ENCODE results near the gene SLIT3. TPM values are rescaled to one million over a fixed set of nuclear protein-coding genes. Genes with fewer than 3 reads are reported as not detected.

Gene SLIT3
- total and polyA plus RNA-seq, 2 donors (not counting 3 experiments of a cell fraction or from before 2014, with no cell fraction given) = 0.90 to 1.0 TPM

GRCh38 chr5:169173372-169173771 lies 127.6 kb downstream of the SLIT3 start:
- FAIRE-seq (no peak), DNase-seq (ENCODE audit: low read depth, low spot score) (no peak)
- Histone ChIP-seq H3K9me3 (replicated peaks; ENCODE audit: control insufficient read depth, insufficient read depth, low read length) (no peaks in the 10 kb centered on the region), H4K20me1 (replicated peaks; ENCODE audit: control insufficient read depth, extremely low read depth, insufficient read depth, low read length) (no peaks in the 10 kb centered on the region), H3K4me1 (ENCODE audit: control insufficient read depth, extremely low read depth, insufficient read depth, low read length) (no peaks in the 10 kb centered on the region), H3K9me1 (replicated peaks; ENCODE audit: control insufficient read depth, extremely low read depth, insufficient read depth, low read length) (no peaks in the 10 kb centered on the region), H3K79me2 (ENCODE audit: control insufficient read depth, insufficient read depth, low read length) (no peaks in the 10 kb centered on the region), H3K9ac (replicated peaks; ENCODE audit: extremely low read depth, insufficient read depth, low read length) (no peak overlapping the region), H3K4me2 (ENCODE audit: insufficient read depth, low read length) (no peak overlapping the region), H3K4me3 (replicated peaks in 1 of 3; ENCODE audit: insufficient read depth in 1 of 3, low read depth in 1 of 3, low read length in 3 of 3) (no peak overlapping the region), H3K27me3 (ENCODE audit: control insufficient read depth in 2 of 2, insufficient read depth in 2 of 2, low read length in 2 of 2) (no peaks in the 10 kb centered on the region), H3K27ac (ENCODE audit: insufficient read depth, low read depth, low read length) (no peak overlapping the region), H2AFZ (ENCODE audit: low read depth, low read length) (no peak overlapping the region), H3K36me3 (ENCODE audit: control insufficient read depth in 2 of 2, extremely low read depth in 1 of 2, insufficient read depth in 2 of 2, low read length in 2 of 2) (no peaks in the 10 kb centered on the region)
- POLR2A ChIA-PET = no interaction called here
- dilution Hi-C loops (cut with MboI; ENCODE audit: extremely low pct_ligation_motif_present, low sequenced_read_pairs) = no loop called here
- BruUV-seq (replicated peaks) = no TSS peak
- intact Hi-C loops (cut with micrococcal nuclease) = no loop called here
- TF ChIP-seq MYC (IDR thresholded peaks at IDR 0.05; ENCODE audit: low read depth, low read length) = no peak
- TF ChIP-seq GATA2 (IDR thresholded peaks at IDR 0.05; ENCODE audit: insufficient read depth, insufficient read length, low read depth, low read length) = no peak
- TF ChIP-seq MAX (IDR thresholded peaks at IDR 0.05; ENCODE audit: insufficient read depth, insufficient read length) = no peak
- CTCF ChIA-PET = no interaction called here

GRCh38 chr5:169171515-169171914 lies 129.4 kb downstream of the SLIT3 start:
- H4K20me1 ChIP-seq (replicated peaks; ENCODE audit: control insufficient read depth, extremely low read depth, insufficient read depth, low read length) = no peaks in the 10 kb centered on the region
- no peaks in the 10 kb centered on the region for H3K27me3 ChIP-seq (ENCODE audit: control insufficient read depth in 2 of 2, insufficient read depth in 2 of 2, low read length in 2 of 2)
- FAIRE-seq (no peak), DNase-seq (ENCODE audit: low read depth, low spot score) (no peak)
- dilution Hi-C loops (cut with MboI; ENCODE audit: extremely low pct_ligation_motif_present, low sequenced_read_pairs) = no loop called here
- TF ChIP-seq POLR2AphosphoS5 (IDR thresholded peaks at IDR 0.05; ENCODE audit: insufficient read depth, low read depth, low read length) (no peak), JUN (IDR thresholded peaks at IDR 0.05; ENCODE audit: borderline replicate concordance, insufficient read depth, insufficient read length, low read depth) (no peak), MYC (IDR thresholded peaks at IDR 0.05; ENCODE audit: low read depth, low read length) (no peak), MAX (IDR thresholded peaks at IDR 0.05; ENCODE audit: insufficient read depth, insufficient read length) (no peak), CTCF (IDR thresholded peaks at IDR 0.05; ENCODE audit: extremely low read depth in 1 of 2, insufficient read depth in 1 of 2, low read depth in 1 of 2, low read length in 2 of 2) (no peak), POLR2A (IDR thresholded peaks at IDR 0.05; ENCODE audit: low read depth, low read length) (no peak), EZH2 (IDR thresholded peaks at IDR 0.05; ENCODE audit: borderline replicate concordance, low read depth, low read length, severe bottlenecking) (no peak), GATA2 (IDR thresholded peaks at IDR 0.05; ENCODE audit: insufficient read depth, insufficient read length, low read depth, low read length) (no peak), FOS (IDR thresholded peaks at IDR 0.05; ENCODE audit: borderline replicate concordance, insufficient read depth, low read length) (no peak)
- H2AFZ ChIP-seq (ENCODE audit: low read depth, low read length) = no peak overlapping the region
- H3K27ac ChIP-seq (ENCODE audit: insufficient read depth, low read depth, low read length) = no peak overlapping the region
- POLR2A ChIA-PET = no interaction called here
- no peaks in the 10 kb centered on the region for H3K9me1 ChIP-seq (replicated peaks; ENCODE audit: control insufficient read depth, extremely low read depth, insufficient read depth, low read length)
- no peaks in the 10 kb centered on the region for H3K79me2 ChIP-seq (ENCODE audit: control insufficient read depth, insufficient read depth, low read length)
- no peak overlapping the region for H3K4me2 ChIP-seq (ENCODE audit: insufficient read depth, low read length)
- no peak overlapping the region for H3K4me3 ChIP-seq (replicated peaks in 1 of 3; ENCODE audit: insufficient read depth in 1 of 3, low read depth in 1 of 3, low read length in 3 of 3)
- intact Hi-C loops (cut with micrococcal nuclease) = no loop called here
- CTCF ChIA-PET = no interaction called here
- H3K36me3 ChIP-seq (ENCODE audit: control insufficient read depth in 2 of 2, extremely low read depth in 1 of 2, insufficient read depth in 2 of 2, low read length in 2 of 2) = no peaks in the 10 kb centered on the region
- no TSS peak for BruUV-seq (replicated peaks)
- no peak overlapping the region for H3K9ac ChIP-seq (replicated peaks; ENCODE audit: extremely low read depth, insufficient read depth, low read length)
- peaks cover 3% of the 10 kb centered on the region for H3K4me1 ChIP-seq (ENCODE audit: control insufficient read depth, extremely low read depth, insufficient read depth, low read length)
- H3K9me3 ChIP-seq (replicated peaks; ENCODE audit: control insufficient read depth, insufficient read depth, low read length) = no peaks in the 10 kb centered on the region
